Neural cell (in vitro differentiated cells): ENCODE results near the gene CDK7. TPM values are rescaled to one million over a fixed set of nuclear protein-coding genes. Genes with fewer than 3 reads are reported as not detected.

Experiments
- H2AFZ ChIP-seq: fragments of 200-600, 300-800 bp; sonication (generic), shearing (Covaris generic); 2 replicates; pipeline ENCODE4 v1.6.0; 2014; ENCODE audit warnings: low read depth, mild to moderate bottlenecking, antibody characterized with exemption, low read length, moderate library complexity
- H3F3A ChIP-seq: fragments of 200-600 bp; shearing (Covaris generic); 2 replicates; pipeline ENCODE4 v1.6.1; 2016; ENCODE audit warnings: mild to moderate bottlenecking, moderate library complexity, mixed read lengths, antibody characterized with exemption, low read length; ENCODE audit not compliant: insufficient read depth, poor library complexity, severe bottlenecking
- H3K27ac ChIP-seq: fragments of 200-600, 300-800 bp; sonication (generic), shearing (Covaris generic); 2 replicates; pipeline ENCODE4 v1.5.1; 2014; ENCODE audit warnings: mild to moderate bottlenecking, low read length, moderate library complexity
- H3K27me3 ChIP-seq: fragments of 300-800, 200-600 bp; sonication (generic), shearing (Covaris generic); 2 replicates; pipeline ENCODE4 v1.6.0; 2014; ENCODE audit warnings: mild to moderate bottlenecking, low read depth, low read length, moderate library complexity; ENCODE audit not compliant: insufficient read depth
- H3K36me3 ChIP-seq: fragments of 300-800, 200-600 bp; sonication (generic), shearing (Covaris generic); 2 replicates; pipeline ENCODE4 v1.5.1; 2014; ENCODE audit warnings: mild to moderate bottlenecking, antibody characterized with exemption, low read length, moderate library complexity; ENCODE audit not compliant: insufficient read depth
- H3K4me2 ChIP-seq: fragments of 300-800, 200-600 bp; sonication (generic), shearing (Covaris generic); 2 replicates; pipeline ENCODE4 v1.6.0; 2014; ENCODE audit warnings: mild to moderate bottlenecking, low read length
- H3K4me3 ChIP-seq: fragments of 300-800, 200-600 bp; sonication (generic), shearing (Covaris generic); 2 replicates; pipeline ENCODE4 v1.5.1; 2014; ENCODE audit warnings: mild to moderate bottlenecking, low read length, moderate library complexity
- H3K79me2 ChIP-seq: fragments of 200-600 bp; shearing (Covaris generic); replicated peaks from 2 replicates; pipeline ENCODE4 v1.6.0; 2014; ENCODE audit warnings: mild to moderate bottlenecking, low read length, moderate library complexity; ENCODE audit not compliant: insufficient read depth
- H3K9ac ChIP-seq: fragments of 300-800, 200-600 bp; sonication (generic), shearing (Covaris generic); 2 replicates; pipeline ENCODE4 v1.6.1; 2016; ENCODE audit warnings: mild to moderate bottlenecking, low read length, mixed read lengths
- H3K9me2 ChIP-seq: fragments of 200-600 bp; shearing (Covaris generic); 2 replicates; pipeline ENCODE4 v1.6.1; 2016; ENCODE audit warnings: mild to moderate bottlenecking, low read length, mixed read lengths; ENCODE audit not compliant: insufficient read depth
- H3K9me3 ChIP-seq: fragments of 200-600, 300-800 bp; sonication (generic), shearing (Covaris generic); 2 replicates; pipeline ENCODE4 v1.6.1; 2016; ENCODE audit warnings: mild to moderate bottlenecking, mixed run types, low read length, moderate library complexity, mixed read lengths
- H4K20me1 ChIP-seq: fragments of 200-600 bp; shearing (Covaris generic); 2 replicates; pipeline ENCODE4 v1.6.1; 2016; ENCODE audit warnings: mild to moderate bottlenecking, mixed run types; ENCODE audit not compliant: insufficient read depth
- EP300 ChIP-seq: fragments of 450-650 bp; conservative IDR thresholded peaks from 2 replicates; pipeline ENCODE4 v1.6.1; 2014; ENCODE audit warnings: antibody characterized with exemption, mild to moderate bottlenecking, moderate library complexity; ENCODE audit not compliant: poor library complexity, severe bottlenecking
- EZH2 ChIP-seq: fragments of 200-600, 300-800 bp; shearing (Covaris generic), sonication (generic); IDR thresholded peaks from 2 replicates; pipeline ENCODE4 v1.6.1; 2014; ENCODE audit warnings: antibody characterized with exemption, low read length, borderline replicate concordance, mild to moderate bottlenecking; ENCODE audit not compliant: insufficient read depth, poor library complexity, severe bottlenecking
- MXI1 ChIP-seq: fragments of 450-650 bp; conservative IDR thresholded peaks from 2 replicates; pipeline ENCODE4 v1.6.1; 2014; ENCODE audit warnings: antibody characterized with exemption, mild to moderate bottlenecking; ENCODE audit not compliant: poor library complexity, severe bottlenecking
- POLR2AphosphoS5 ChIP-seq: IDR thresholded peaks from 2 replicates; pipeline ENCODE4 v1.6.1; 2012
- RAD21 ChIP-seq: fragments of 450-650 bp; conservative IDR thresholded peaks from 2 replicates; pipeline ENCODE4 v1.6.1; 2014; ENCODE audit warnings: antibody characterized with exemption, mild to moderate bottlenecking, moderate library complexity
- SMC3 ChIP-seq: fragments of 450-650 bp; conservative IDR thresholded peaks from 2 replicates; pipeline ENCODE4 v1.6.1; 2014; ENCODE audit warnings: antibody characterized with exemption, mild to moderate bottlenecking, moderate library complexity; ENCODE audit not compliant: poor library complexity
- TAF1 ChIP-seq: IDR thresholded peaks from 2 replicates; pipeline ENCODE4 v1.6.1; 2012; ENCODE audit warnings: low read depth
- polyA plus RNA-seq: library from polyadenylated mRNA; depleted of rRNA; stranded (reverse); fragments of >200 nt; gene quantifications from 2 replicates; pipeline ENCODE4 v1.2.3, GENCODE V29; 2014
- TF ChIP-seq, protein P1 (sequence below): IDR thresholded peaks from 2 replicates; pipeline ENCODE4 v1.6.1; 2012; ENCODE audit warnings: borderline replicate concordance
- TF ChIP-seq, protein P2 (sequence below): fragments of 450-650 bp; IDR thresholded peaks from 2 replicates; pipeline ENCODE4 v1.5.1; 2014; ENCODE audit warnings: antibody characterized with exemption, mild to moderate bottlenecking, moderate library complexity; ENCODE audit not compliant: poor library complexity, severe bottlenecking

The CDK7 gene
- polyA plus RNA-seq, 1 donor from 2014 or later = 44.2 TPM

DNA sequence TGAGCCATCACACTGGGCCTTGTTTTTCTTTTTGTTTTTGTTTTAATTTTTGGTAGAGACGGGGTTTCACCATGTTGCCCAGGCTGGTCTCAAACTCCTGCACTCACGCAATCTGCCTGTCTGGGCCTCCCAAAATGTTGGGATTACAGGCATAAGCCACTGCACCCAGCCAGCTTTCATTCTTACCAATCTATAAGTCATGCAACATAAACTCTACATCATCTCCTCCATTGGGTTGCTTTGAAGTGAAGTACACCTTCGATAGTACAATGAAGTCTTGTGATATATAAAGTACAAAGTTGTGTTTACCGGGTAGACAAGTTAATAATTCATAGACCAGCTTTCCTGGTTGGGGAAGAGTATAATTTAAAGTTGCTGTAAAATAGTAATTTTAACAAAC is 8.8 kb upstream of the CDK7 start:
- no peaks in the 10 kb centered on the region for H3K79me2 ChIP-seq
- no peak overlapping the region for H3K4me3 ChIP-seq
- H2AFZ ChIP-seq = no peak overlapping the region
- H3K27ac ChIP-seq = no peak overlapping the region
- H3K27me3 ChIP-seq = no peaks in the 10 kb centered on the region
- TF ChIP-seq, protein P1, sequence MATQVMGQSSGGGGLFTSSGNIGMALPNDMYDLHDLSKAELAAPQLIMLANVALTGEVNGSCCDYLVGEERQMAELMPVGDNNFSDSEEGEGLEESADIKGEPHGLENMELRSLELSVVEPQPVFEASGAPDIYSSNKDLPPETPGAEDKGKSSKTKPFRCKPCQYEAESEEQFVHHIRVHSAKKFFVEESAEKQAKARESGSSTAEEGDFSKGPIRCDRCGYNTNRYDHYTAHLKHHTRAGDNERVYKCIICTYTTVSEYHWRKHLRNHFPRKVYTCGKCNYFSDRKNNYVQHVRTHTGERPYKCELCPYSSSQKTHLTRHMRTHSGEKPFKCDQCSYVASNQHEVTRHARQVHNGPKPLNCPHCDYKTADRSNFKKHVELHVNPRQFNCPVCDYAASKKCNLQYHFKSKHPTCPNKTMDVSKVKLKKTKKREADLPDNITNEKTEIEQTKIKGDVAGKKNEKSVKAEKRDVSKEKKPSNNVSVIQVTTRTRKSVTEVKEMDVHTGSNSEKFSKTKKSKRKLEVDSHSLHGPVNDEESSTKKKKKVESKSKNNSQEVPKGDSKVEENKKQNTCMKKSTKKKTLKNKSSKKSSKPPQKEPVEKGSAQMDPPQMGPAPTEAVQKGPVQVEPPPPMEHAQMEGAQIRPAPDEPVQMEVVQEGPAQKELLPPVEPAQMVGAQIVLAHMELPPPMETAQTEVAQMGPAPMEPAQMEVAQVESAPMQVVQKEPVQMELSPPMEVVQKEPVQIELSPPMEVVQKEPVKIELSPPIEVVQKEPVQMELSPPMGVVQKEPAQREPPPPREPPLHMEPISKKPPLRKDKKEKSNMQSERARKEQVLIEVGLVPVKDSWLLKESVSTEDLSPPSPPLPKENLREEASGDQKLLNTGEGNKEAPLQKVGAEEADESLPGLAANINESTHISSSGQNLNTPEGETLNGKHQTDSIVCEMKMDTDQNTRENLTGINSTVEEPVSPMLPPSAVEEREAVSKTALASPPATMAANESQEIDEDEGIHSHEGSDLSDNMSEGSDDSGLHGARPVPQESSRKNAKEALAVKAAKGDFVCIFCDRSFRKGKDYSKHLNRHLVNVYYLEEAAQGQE = no peak
- TF ChIP-seq MXI1 = no peak
- no peaks in the 10 kb centered on the region for H3F3A ChIP-seq
- no peak overlapping the region for H3K4me2 ChIP-seq
- H3K9me3 ChIP-seq = no peaks in the 10 kb centered on the region
- no peaks in the 10 kb centered on the region for H4K20me1 ChIP-seq
- no peak overlapping the region for H3K9ac ChIP-seq
- H3K36me3 ChIP-seq = no peaks in the 10 kb centered on the region
- no peaks in the 10 kb centered on the region for H3K9me2 ChIP-seq

DNA sequence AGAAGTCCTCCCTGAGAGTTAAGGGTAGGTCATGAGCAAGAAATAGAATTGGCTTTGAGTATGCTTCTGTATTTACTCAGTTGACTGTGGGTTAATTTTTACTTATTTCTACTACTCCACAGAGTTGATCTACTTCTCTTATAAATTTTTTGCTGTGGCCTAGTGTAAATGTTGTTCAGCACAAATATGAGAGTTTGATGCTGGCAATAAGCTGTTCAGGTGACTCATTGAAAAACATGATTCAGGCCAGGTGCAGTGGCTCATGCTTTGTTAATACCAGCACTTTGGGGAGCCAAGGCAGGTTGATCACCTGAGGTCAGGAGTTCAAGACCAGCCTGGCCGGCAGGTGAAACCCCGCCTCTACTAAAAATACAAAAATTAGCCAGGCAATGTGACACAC is 4.5 kb upstream of the CDK7 start:
- H3K4me2 ChIP-seq = no peak overlapping the region
- H2AFZ ChIP-seq = no peak overlapping the region
- TF ChIP-seq TAF1 (no peak), SMC3 (no peak), EZH2 (no peak), RAD21 (no peak), POLR2AphosphoS5 (no peak), MXI1 (no peak), EP300 (no peak)
- TF ChIP-seq, protein P2, sequence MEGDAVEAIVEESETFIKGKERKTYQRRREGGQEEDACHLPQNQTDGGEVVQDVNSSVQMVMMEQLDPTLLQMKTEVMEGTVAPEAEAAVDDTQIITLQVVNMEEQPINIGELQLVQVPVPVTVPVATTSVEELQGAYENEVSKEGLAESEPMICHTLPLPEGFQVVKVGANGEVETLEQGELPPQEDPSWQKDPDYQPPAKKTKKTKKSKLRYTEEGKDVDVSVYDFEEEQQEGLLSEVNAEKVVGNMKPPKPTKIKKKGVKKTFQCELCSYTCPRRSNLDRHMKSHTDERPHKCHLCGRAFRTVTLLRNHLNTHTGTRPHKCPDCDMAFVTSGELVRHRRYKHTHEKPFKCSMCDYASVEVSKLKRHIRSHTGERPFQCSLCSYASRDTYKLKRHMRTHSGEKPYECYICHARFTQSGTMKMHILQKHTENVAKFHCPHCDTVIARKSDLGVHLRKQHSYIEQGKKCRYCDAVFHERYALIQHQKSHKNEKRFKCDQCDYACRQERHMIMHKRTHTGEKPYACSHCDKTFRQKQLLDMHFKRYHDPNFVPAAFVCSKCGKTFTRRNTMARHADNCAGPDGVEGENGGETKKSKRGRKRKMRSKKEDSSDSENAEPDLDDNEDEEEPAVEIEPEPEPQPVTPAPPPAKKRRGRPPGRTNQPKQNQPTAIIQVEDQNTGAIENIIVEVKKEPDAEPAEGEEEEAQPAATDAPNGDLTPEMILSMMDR = no peak
- TF ChIP-seq, protein P1 = no peak
- H3K9me2 ChIP-seq = no peaks in the 10 kb centered on the region
- H3K36me3 ChIP-seq = no peaks in the 10 kb centered on the region
- no peaks in the 10 kb centered on the region for H3F3A ChIP-seq
- H3K79me2 ChIP-seq = peaks cover 4% of the 10 kb centered on the region
- H3K9ac ChIP-seq = no peak overlapping the region
- H3K4me3 ChIP-seq = no peak overlapping the region
- no peaks in the 10 kb centered on the region for H4K20me1 ChIP-seq
- no peaks in the 10 kb centered on the region for H3K27me3 ChIP-seq
- no peaks in the 10 kb centered on the region for H3K9me3 ChIP-seq
- no peak overlapping the region for H3K27ac ChIP-seq
